K562 (cell line): Measurements from ENCODE around the gene FES. TPM values are rescaled to one million over a fixed set of nuclear protein-coding genes. Genes with fewer than 3 reads are reported as not detected.

ENCODE experiments used
- ATF1 ChIP-seq, 2 experiments: fragments of 450-650 bp in 1 of 2; IDR thresholded peaks; 2 replicates each; pipeline ENCODE4 v1.6.1; 2016; ENCODE audit warnings: missing compliant biosample characterization in 1 of 2, missing genetic modification characterization in 1 of 2
- E2F6 ChIP-seq, 2 experiments: IDR thresholded peaks; 2 replicates each; pipeline ENCODE4 v1.6.1; 2011; ENCODE audit warnings: borderline replicate concordance in 1 of 2, control low read depth in 1 of 2, low read depth in 1 of 2, low read length in 1 of 2, mild to moderate bottlenecking in 1 of 2, mixed read lengths in 1 of 2, moderate library complexity in 1 of 2; ENCODE audit not compliant: insufficient read depth in 1 of 2, insufficient read length in 1 of 2, poor library complexity in 1 of 2, severe bottlenecking in 1 of 2; ENCODE audit errors: extremely low read depth in 1 of 2
- ETV6 ChIP-seq, 3 experiments: fragments of 150-350 bp in 1 of 3; sonication (generic) in 1 of 3; formaldehyde crosslinking in 1 of 3; IDR thresholded peaks; 2 replicates each; pipeline versions ENCODE4 v1.6.1 to v1.8.0; 2014 to 2022; ENCODE audit warnings: borderline replicate concordance in 2 of 3, low read depth in 2 of 3, antibody characterized with exemption in 1 of 3, low read length in 1 of 3, mild to moderate bottlenecking in 1 of 3, missing genetic modification reagents in 1 of 3
- GTF2F1 ChIP-seq: IDR thresholded peaks from 2 replicates; pipeline ENCODE4 v1.6.1; 2011; ENCODE audit warnings: low read depth, low read length, improper control_type of control experiment
- NFIX ChIP-seq: fragments of 250-450 bp; sonication (Bioruptor Pico); IDR thresholded peaks from 2 replicates; pipeline ENCODE4 v1.4.0; 2020; ENCODE audit warnings: low read depth, mild to moderate bottlenecking, moderate library complexity
- NFRKB ChIP-seq: fragments of 450-650 bp; IDR thresholded peaks from 2 replicates; pipeline ENCODE4 v1.6.1; 2016; ENCODE audit warnings: low read depth
- NR2C2 ChIP-seq, 2 experiments: fragments of 200-800 bp in 1 of 2; sonication (Bioruptor generic) in 1 of 2; sonication (generic) in 1 of 2; formaldehyde crosslinking in 1 of 2; IDR thresholded peaks; 2 replicates each; pipeline versions ENCODE4 v1.6.1 to v1.8.0; 2016 to 2022; ENCODE audit warnings: mild to moderate bottlenecking in 1 of 2, missing compliant biosample characterization in 1 of 2, missing genetic modification characterization in 1 of 2, missing genetic modification reagents in 1 of 2
- PCBP1 ChIP-seq: fragments of 200-400 bp; formaldehyde crosslinking; IDR thresholded peaks from 2 replicates; pipeline ENCODE4 v1.6.1; 2018; ENCODE audit warnings: mild to moderate bottlenecking, low read depth, low read length; ENCODE audit not compliant: poor library complexity, severe bottlenecking
- PHB2 ChIP-seq: fragments of 450-650 bp; IDR thresholded peaks from 2 replicates; pipeline ENCODE4 v1.6.1; 2017; ENCODE audit warnings: low read depth
- POLR2G ChIP-seq: fragments of 200-400 bp; formaldehyde crosslinking; IDR thresholded peaks from 2 replicates; pipeline ENCODE4 v1.6.1; 2017; ENCODE audit warnings: low read depth, mild to moderate bottlenecking, antibody characterized with exemption, low read length, moderate library complexity
- RB1 ChIP-seq: fragments of 450-650 bp; IDR thresholded peaks from 2 replicates; pipeline ENCODE4 v1.6.1; 2017; ENCODE audit warnings: low read depth, mild to moderate bottlenecking
- THRB ChIP-seq: fragments of 450-650 bp; formaldehyde crosslinking; conservative IDR thresholded peaks from 2 replicates; pipeline ENCODE4 v1.4.0; 2022; ENCODE audit warnings: mild to moderate bottlenecking, missing genetic modification characterization
- UBTF ChIP-seq, 2 experiments: IDR thresholded peaks; 2 replicates each; pipeline ENCODE4 v1.6.1; 2012; ENCODE audit warnings: improper control_type of control experiment in 2 of 2, low read depth in 2 of 2, low read length in 2 of 2, borderline replicate concordance in 1 of 2
- ZBTB7A ChIP-seq: IDR thresholded peaks from 2 replicates; pipeline ENCODE4 v1.6.1; 2011; ENCODE audit warnings: low read depth, mild to moderate bottlenecking, low read length, moderate library complexity, borderline replicate concordance; ENCODE audit not compliant: control insufficient read depth
- ZNF395 ChIP-seq: fragments of 200-800 bp; sonication (Bioruptor generic); IDR thresholded peaks from 2 replicates; pipeline ENCODE4 v1.6.1; 2017; ENCODE audit warnings: missing genetic modification characterization, missing compliant biosample characterization
- polyA plus RNA-seq, 8 experiments: library from polyadenylated mRNA; depleted of rRNA in 4 of 8; stranded (reverse) in 5 of 8; unstranded in 3 of 8; fragments of >200 nt; fragmentation: Nextera tagmentation in 2 of 8; fragmentation: Illumina TruSeq in 1 of 8; extraction: Ambion mirVana in 2 of 8; extraction: Trizol in 1 of 8; gene quantifications; 2 replicates each; pipeline versions ENCODE4 v1.2.1 to v1.2.3, GENCODE V29; 2011 to 2014; ENCODE audit warnings: inconsistent platforms in 1 of 8, missing spikeins in 1 of 8
- total RNA-seq, 7 experiments: library from RNA; depleted of rRNA in 6 of 7; stranded (reverse); fragments of >200 nt in 6 of 7; fragmentation: Illumina TruSeq in 2 of 7; extraction: Trizol in 2 of 7; gene quantifications; 2 replicates each; pipeline versions ENCODE4 v1.2.1 to v1.2.3, GENCODE V29; 2011 to 2021; ENCODE audit warnings: low replicate concordance in 1 of 7

The FES gene
- total and polyA plus RNA-seq, 9 of the 15 experiments (the other 6 are each of a cell fraction or from before 2014, with no cell fraction given) = 0.38 to 2.6 (median 0.82) TPM

GRCh38 chr15:90869601-90870353 lies 14.5 kb upstream of the FES start (continued):
- TF ChIP-seq POLR2G (peak; percentile 44; the same call in 1 of the 2 replicates), ATF1 (CRISPR knock-in tag; IDR thresholded peaks at IDR 0.05) (no peak), ATF1 (tag; IDR thresholded peaks at IDR 0.05) (peak; percentile 58), PCBP1 (no peak), UBTF (IDR thresholded peaks at IDR 0.05; ENCODE audit: borderline replicate concordance in 1 of 2, low read depth in 2 of 2, low read length in 2 of 2) (peak in 1 of 2 experiments; percentile 59; a peak in 1 of 4 replicates), ZNF395 (CRISPR knock-in tag) (0 out of 2 replicates have a peak, but pooled peaks have one; percentile 14), NR2C2 (CRISPR knock-in tag; IDR thresholded peaks at IDR 0.05) (no peak), NR2C2 (tag; IDR thresholded peaks at IDR 0.05) (peak; percentile 65), ETV6 (IDR thresholded peaks at IDR 0.05; ENCODE audit: borderline replicate concordance in 1 of 2, low read depth in 2 of 2, low read length in 1 of 2) (peak; percentile 24 to 80; a peak in 3 of 4 replicates), ETV6 (CRISPR knock-in tag; IDR thresholded peaks at IDR 0.05; ENCODE audit: borderline replicate concordance) (no peak), RB1 (0 out of 2 replicates have a peak, but pooled peaks have one; percentile 32), THRB (CRISPR knock-in tag) (0 out of 2 replicates have a peak, but pooled peaks have one; percentile 34), ZBTB7A (peak; percentile 80), NFIX (CRISPR knock-in tag) (no peak), GTF2F1 (peak; percentile 73; the same call in 1 of the 2 replicates), NFRKB (peak; percentile 73), E2F6 (IDR thresholded peaks at IDR 0.05; ENCODE audit: borderline replicate concordance in 1 of 2, extremely low read depth in 1 of 2, insufficient read depth in 1 of 2, insufficient read length in 1 of 2, low read depth in 1 of 2, low read length in 1 of 2, poor library complexity in 1 of 2, severe bottlenecking in 1 of 2) (peak in 1 of 2 experiments; percentile 28), PHB2 (no peak)
